GM12873 (cell line): ENCODE results near the gene HSPB9.

ENCODE experiments used
- CTCF ChIP-seq: IDR thresholded peaks from 2 replicates; pipeline ENCODE4 v1.5.1; 2012; ENCODE audit warnings: low read depth, mild to moderate bottlenecking, moderate library complexity, low read length, control low read depth; ENCODE audit not compliant: insufficient read depth; ENCODE audit errors: missing control alignments

The HSPB9 gene

DNA sequence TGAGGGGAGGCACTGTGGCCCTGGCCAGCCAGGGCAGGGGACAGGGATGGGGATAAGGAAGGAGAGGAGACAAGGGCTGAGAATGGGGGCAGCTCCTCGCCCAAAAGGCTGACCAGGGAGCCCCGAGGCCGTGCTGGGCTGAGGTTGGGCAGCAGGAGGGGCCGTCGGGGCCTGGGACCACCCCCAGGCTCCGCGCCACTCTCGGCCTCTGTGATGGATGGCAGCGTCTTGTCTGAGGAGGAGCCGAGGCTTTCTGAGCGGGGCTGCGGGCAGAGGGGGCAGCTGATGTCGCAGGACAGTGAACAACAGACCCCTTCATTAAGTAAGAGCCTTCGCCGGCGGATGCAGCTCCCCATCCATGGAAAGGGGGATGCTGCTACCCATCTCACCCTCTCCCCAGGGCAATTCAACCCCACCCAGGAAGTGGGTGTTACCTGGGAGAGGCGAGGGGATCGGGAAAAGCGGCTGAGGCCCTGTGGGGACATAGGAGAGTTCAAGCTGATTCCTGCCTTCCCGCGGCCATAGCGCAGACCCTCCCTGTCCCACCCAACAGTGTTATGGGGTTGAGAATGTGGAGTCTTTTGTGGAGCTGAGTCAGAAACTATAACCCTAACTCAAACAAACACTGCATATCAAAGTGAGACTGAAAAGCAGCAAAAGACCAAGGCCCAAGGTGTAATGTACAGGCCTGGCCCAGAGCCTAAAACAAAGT is 41.2 kb downstream of the HSPB9 start:
- no peak for TF ChIP-seq CTCF

GRCh38 chr17:42165751-42166150 is 43.1 kb downstream of the HSPB9 start:
- TF ChIP-seq CTCF, result no peak

- TF ChIP-seq CTCF, result no peak
These were observed 43.7 kb downstream of the HSPB9 start for GRCh38 chr17:42166196-42166763.

GRCh38 chr17:42167807-42168206 is 45.2 kb downstream of the HSPB9 start:
- TF ChIP-seq CTCF, result no peak

DNA sequence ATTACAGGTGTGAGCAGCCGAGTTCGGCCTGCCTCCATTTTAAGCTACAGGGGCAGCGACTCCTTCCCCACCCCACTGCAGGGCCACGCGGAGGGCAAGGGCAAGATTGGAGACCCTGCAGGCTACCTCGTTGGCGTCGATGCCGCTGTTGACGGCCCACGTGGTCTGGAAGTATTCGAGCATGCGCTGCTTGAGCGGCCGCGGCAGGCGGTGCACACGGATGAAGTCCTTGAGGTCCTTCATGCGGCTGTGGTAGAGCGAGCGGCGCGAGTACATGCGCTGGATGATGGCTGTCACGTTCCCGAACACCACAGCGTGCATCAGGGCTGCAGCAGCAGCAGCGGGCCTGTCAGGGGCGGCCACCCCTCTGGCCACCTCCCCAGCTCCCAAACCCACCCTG is 46.7 kb downstream of the HSPB9 start:
- no peak for TF ChIP-seq CTCF

DNA sequence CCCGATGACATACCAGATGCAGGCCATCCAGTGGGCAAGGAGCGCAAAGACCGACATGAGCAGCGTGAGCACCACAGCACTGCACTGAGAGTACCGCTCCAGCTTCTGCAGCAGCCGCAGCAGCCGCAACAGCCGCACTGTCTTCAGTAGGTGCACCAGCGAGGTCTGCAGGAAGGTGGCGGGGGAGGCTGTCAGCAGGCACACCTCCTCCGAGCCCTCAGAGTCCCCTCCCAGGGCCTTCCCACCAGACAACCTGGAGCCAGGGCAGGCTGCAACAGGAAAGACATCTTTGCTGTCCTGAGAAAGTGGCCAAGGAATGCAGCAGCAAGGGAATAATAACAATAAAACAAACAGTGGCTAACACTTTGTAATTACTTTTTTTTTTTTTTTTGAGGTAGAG is 49.2 kb downstream of the HSPB9 start:
- no peak for TF ChIP-seq CTCF
